HG02798 (cell line): ENCODE results near the gene KMT2C.
"Not testable (repeated sequence)": the region's sequence is repeated elsewhere in the genome, so short reads cannot be mapped to it uniquely, and the experiment has no call there.

Source experiments
- ATAC-seq: cut with Tn5 transposase; IDR thresholded peaks from one replicate; pipeline ENCODE4 v1.9.1; 2021; ENCODE audit warnings: mild to moderate bottlenecking; ENCODE audit not compliant: unreplicated experiment, poor library complexity

Gene KMT2C

GRCh38 chr7:152406491-152406890 is 29.3 kb downstream of the KMT2C start:
- ATAC-seq = no peak

- not testable (repeated sequence) for ATAC-seq
Measured at GRCh38 chr7:152406030-152406429, 29.8 kb downstream of the KMT2C start.

DNA sequence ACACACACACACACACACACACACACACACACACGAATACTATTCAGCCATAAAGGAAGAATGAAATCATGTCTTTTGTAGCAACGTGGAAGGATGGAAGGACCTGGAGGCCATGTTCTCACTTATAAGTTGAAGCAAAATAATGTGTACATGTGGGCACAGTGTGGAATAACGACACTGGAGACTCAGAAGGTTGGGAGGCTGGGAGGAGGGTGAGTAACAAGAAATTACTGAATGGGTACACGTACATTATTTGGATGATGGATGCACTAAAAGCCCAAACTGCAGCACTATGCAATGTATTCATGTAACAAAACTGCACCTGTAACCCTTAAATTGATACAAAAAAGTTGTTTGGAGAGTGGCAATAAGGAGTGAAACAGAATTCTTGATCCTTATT is 32.1 kb downstream of the KMT2C start:
- no peak for ATAC-seq

- ATAC-seq = no peak
Measured at GRCh38 chr7:152402384-152403250, 33.2 kb downstream of the KMT2C start.

DNA sequence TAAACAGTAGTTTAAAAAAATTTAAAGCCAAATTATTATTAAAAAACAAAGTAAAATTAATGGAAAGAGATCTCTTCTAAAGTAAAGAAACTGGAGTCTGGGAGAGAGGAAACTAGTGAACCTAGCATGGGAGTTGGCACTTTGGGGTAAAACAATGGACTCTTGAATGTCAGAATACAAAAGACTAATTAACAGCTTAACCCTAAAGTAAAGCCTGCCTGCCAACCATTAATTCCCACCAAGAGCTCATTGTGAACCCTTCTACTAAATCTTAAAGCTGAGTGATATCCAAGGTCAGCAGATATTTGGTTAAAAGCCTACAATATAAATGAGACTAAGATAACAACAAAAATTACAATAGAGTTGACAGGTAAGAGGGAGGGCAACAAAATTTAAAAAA is 36.5 kb downstream of the KMT2C start:
- ATAC-seq = no peak

DNA sequence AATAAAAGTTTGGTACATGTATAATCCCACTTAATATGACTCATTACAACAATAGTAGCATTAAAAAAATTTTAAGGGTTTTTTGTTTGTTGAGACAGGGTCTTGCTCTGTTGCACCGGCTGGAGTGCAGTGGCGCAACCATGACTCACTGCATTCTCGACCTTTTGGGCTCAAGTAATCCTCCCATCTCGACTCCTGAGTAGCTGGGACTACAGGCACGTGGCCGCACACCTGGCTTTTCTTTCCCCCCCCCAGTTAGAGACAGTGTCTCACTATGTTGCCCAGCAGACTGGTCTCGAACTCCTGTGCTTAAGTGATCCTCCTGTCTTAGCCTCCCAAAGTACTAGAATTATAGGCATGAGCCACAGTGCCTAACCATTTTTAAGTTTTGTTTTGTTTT is 40.7 kb downstream of the KMT2C start:
- ATAC-seq = no peak

GRCh38 chr7:152394214-152394613 is 41.6 kb downstream of the KMT2C start:
- not testable (repeated sequence) for ATAC-seq

GRCh38 chr7:152392254-152392653 is 43.5 kb downstream of the KMT2C start:
- ATAC-seq = no peak

- not testable (repeated sequence) for ATAC-seq
Measured at GRCh38 chr7:152386136-152386764, 49.6 kb downstream of the KMT2C start.

DNA sequence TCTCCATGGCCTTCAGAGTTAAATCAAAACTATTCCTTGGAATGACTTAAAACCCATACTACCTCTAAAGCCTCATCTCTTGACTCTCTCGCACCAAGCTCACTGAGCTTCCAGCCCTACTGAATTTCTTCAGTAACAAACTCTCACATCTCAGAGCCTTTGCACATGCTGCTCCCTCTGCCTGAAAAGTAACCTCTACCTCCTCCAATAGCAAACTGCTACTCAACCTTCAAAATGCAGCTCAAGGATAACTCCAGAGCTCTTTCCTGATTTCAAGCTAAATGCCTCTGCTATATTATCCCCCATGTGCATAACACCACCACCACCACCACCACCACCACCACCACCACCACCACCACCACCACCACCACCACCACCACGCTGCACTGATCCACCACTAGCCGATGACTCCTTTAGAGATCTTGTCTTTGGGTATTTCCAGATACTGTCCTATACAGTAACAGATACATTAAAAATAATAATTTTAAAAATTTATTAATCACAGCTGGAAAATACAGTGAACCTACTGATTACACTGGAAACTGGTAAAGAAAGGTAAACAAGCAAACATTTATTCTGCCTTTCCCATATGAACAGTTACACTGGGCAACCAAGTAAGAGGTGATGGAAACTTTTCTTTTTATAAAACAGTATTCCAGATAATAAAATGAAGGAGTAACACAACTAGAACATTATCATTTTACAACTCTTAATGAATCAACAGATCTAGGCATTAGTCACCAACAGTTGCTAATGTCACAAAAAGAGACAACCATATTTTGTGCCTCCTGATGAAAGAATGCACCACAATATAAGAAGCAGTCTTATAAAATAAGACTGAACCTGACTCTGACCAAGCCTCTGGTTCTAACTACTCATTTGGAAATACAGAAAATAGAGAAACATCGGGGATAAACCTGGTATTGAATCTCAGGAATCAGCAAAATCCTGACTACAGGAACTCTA is 51.3 kb downstream of the KMT2C start:
- ATAC-seq = not testable (repeated sequence)

GRCh38 chr7:152383341-152384234 is 52.2 kb downstream of the KMT2C start:
- no peak for ATAC-seq

GRCh38 chr7:152382244-152382643 is 53.6 kb downstream of the KMT2C start:
- ATAC-seq = no peak

DNA sequence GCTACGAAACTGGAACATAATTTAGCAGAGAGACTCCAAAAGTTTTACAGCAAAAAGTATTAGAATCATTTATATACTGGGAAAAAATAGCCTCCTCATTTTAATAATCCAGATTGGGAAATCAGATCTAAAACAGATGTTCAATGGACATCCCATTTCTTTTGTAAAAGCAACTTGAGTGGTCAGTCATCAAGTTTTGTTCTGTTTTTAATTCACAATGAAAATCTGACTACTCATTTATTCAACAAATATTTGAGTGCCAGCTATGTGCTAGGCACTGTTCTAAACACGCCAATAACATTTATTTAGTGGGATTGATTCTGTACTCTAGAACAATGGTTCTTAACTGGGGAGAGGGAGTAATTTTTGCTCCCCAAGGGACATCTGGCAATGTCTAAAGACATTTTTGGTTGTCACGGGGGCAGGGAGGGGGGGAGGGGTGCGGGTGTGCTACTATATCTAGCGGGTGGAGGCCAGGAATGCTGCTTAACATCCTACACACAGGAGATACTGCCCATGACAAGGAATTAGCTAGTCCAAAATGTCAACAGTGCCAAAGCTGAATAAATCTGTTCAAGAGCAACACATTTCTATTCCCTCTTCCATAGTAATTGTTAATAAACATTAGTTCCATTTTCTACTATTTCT is 54.7 kb downstream of the KMT2C start:
- not testable (repeated sequence) for ATAC-seq

- ATAC-seq = not testable (repeated sequence)
Measured at GRCh38 chr7:152378497-152378896, 57.3 kb downstream of the KMT2C start.

DNA sequence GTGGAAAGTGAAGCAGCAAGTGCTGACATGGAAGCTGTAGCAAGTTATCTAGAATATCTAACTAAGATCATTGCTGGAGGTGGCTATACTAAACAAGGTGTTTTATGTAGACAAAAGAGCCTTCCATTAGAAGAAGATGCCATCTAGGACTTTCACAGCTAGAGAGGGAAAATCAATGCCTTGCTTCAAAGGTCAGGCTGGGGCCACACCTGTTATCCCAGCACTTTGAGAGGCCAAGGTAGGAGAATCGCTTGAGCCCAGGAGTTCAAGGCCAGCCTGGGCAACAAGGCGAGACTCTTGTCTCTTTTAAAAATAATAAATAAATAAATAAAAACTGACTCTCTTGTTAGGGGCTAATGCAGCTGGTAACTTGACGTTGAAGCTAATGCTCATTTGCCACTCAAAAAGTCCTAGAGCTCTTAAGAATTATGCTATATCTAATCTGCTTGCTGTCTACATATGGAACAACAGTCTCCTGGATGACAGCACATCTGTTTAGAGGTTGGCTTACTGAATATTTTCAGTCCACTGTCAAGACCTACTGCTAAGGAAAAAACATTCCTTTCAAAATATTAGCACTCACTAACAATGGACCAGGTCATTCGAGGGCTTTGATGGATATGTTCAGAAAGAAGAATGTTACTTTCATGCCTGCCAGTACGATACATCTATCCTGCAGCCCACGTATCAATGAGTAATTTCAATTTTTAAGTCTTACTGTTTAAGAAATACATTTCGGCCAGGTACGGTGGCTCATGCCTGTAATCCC is 58.9 kb downstream of the KMT2C start:
- not testable (repeated sequence) for ATAC-seq

GRCh38 chr7:152370297-152370696 is 65.5 kb downstream of the KMT2C start:
- no peak for ATAC-seq

GRCh38 chr7:152369518-152369917 is 66.3 kb downstream of the KMT2C start:
- no peak for ATAC-seq

- ATAC-seq = no peak
Measured at GRCh38 chr7:152367170-152367569, 68.6 kb downstream of the KMT2C start.
